ENCODE measurements around the gene MIA3. TPM values are rescaled to one million over a fixed set of nuclear protein-coding genes. Genes with fewer than 3 reads are reported as not detected.

Gene MIA3
- total and polyA plus RNA-seq, 7 experiments from 2014 or later = 48.0 to 112 (median 79.6) TPM

DNA sequence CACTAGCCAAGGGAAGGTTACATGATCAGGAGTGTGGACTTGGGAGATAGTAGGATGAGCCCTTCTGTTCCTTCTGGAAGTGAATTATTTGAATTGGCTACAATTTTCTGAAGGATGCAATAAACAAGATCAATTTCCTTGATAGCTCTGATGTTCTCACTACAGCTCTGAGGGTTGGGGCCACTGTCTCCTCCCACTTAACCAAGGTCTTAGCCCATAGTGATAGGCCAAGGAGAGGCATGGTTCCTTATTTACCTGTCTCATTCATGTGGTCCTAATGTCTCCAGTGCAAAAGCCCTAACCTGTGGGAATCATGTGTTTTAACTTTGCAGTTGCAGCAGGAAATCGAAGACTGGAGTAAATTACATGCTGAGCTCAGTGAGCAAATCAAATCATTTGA is 34.8 kb downstream of the MIA3 start:
- H3K9me3 ChIP-seq (ENCODE audit: control insufficient read depth in 2 of 3, low read length in 3 of 3) = no peaks in the 10 kb centered on the region
- Mint-ChIP-seq H3K36me3 (peaks cover 28 to 64% (median 50%) of the 10 kb centered on the region in 5 donors), H3K27me3 (no peaks in the 10 kb centered on the region), H3K9me3 (no peaks in the 10 kb centered on the region), H3K4me3 (peak overlapping the region in 5 of 10 donors; percentile 18 to 70 (median 63)), H3K4me1 (peaks cover 36 to 71% (median 68%) of the 10 kb centered on the region in 7 donors), H3K27ac (peak overlapping the region; percentile 85 to 96 (median 94))
- H3K27ac ChIP-seq (ENCODE audit: low read depth, low read length) = peak overlapping the region; percentile 82
- H3K4me1 ChIP-seq (ENCODE audit: control insufficient read depth in 2 of 2, insufficient read depth in 2 of 2, low read length in 2 of 2) = peaks cover 25 to 33% of the 10 kb centered on the region in 2 donors
- ChIA-PET POLR2A (interaction anchor here (1.0 to 4.9 kb wide), 3 partner anchors 8 to 60 kb away, joined by 3 to 30 read pairs (median 29); partner anchors contain the start of genes AIDA and BROX), CTCF (interaction anchor here (0.6 to 1.8 kb wide), 4 partner anchors 9 to 195 kb away, joined by 3 to 4 read pairs (median 3); partner anchors contain the start of genes AIDA and BROX)
- DNase-seq (no peak), ATAC-seq (no peak)
- peaks cover 13 to 63% (median 52%) of the 10 kb centered on the region in 3 experiments for H3K36me3 ChIP-seq (ENCODE audit: control insufficient read depth in 2 of 3, insufficient read depth in 3 of 3, low read length in 3 of 3)
- no peaks in the 10 kb centered on the region for H3K27me3 ChIP-seq (ENCODE audit: control insufficient read depth in 2 of 2, insufficient read depth in 2 of 2, low read length in 2 of 2)
- intact Hi-C loops (cut with micrococcal nuclease) = loop anchor here in 1 of 2 donors (1.0 to 10.0 kb wide), 2 partner anchors 8 to 1782 kb away; partner anchors contain the start of gene WDR26
- no peak overlapping the region for H3K4me3 ChIP-seq (ENCODE audit: low read length)

DNA sequence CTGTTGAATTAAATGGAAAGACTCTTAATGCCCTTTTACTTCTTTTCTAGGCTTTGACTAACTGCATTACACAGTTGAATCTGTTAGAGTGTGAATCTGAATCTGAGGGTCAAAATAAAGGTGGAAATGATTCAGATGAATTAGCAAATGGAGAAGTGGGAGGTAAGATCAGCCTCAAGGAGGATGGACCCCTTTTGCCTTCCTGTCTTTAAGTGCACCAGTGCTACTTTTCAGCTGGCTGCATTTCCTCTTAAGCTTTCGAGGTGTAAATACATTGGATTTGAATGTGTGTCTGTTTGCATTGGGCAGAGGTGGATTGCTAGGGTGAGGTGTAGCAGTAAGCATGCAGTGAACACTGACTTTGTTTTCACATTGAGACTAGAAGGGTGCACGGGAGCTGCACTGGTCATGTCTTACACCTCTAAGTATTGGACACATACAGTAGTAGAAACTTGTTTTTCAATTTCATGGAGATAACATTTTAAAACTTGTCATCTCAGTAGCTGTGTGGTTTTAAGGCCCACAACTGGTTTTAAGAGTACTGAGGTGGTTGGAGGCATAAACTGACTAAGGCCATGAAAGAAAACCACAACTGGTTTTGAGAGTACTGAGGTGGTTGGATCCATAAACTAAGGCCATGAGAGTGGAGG is 35.4 kb downstream of the MIA3 start:
- Mint-ChIP-seq H3K4me3 (peak overlapping the region in 9 of 10 donors; percentile 23 to 70 (median 52)), H3K9me3 (no peaks in the 10 kb centered on the region), H3K27ac (peak overlapping the region; percentile 85 to 96 (median 94)), H3K4me1 (peaks cover 36 to 69% (median 64%) of the 10 kb centered on the region in 7 donors), H3K27me3 (no peaks in the 10 kb centered on the region), H3K36me3 (peaks cover 30 to 66% (median 55%) of the 10 kb centered on the region in 5 donors)
- Histone ChIP-seq H3K4me3 (ENCODE audit: low read length) (no peak overlapping the region), H3K9me3 (ENCODE audit: control insufficient read depth in 2 of 3, low read length in 3 of 3) (no peaks in the 10 kb centered on the region), H3K27ac (ENCODE audit: low read depth, low read length) (peak overlapping the region; percentile 82), H3K4me1 (ENCODE audit: control insufficient read depth in 2 of 2, insufficient read depth in 2 of 2, low read length in 2 of 2) (peaks cover 25 to 33% of the 10 kb centered on the region in 2 donors), H3K27me3 (ENCODE audit: control insufficient read depth in 2 of 2, insufficient read depth in 2 of 2, low read length in 2 of 2) (no peaks in the 10 kb centered on the region), H3K36me3 (ENCODE audit: control insufficient read depth in 2 of 3, insufficient read depth in 3 of 3, low read length in 3 of 3) (peaks cover 13 to 67% (median 59%) of the 10 kb centered on the region in 3 experiments)
- POLR2A ChIA-PET = interaction anchor here (0.7 to 4.9 kb wide), 4 partner anchors 9 to 481 kb away, joined by 5 to 30 read pairs (median 17); partner anchors contain the start of genes AIDA and BROX
- ATAC-seq (no peak), DNase-seq (peak in 1 of 9 donors; percentile 34)
- CTCF ChIA-PET = interaction anchor here (0.6 to 1.8 kb wide), 3 partner anchors 8 to 189 kb away, joined by 3 to 4 read pairs (median 3); partner anchors contain the start of genes AIDA and BROX
- intact Hi-C loops (cut with micrococcal nuclease) = loop anchor here in 1 of 2 donors (1.0 to 10.0 kb wide), 2 partner anchors 9 to 1781 kb away; partner anchors contain the start of gene WDR26

DNA sequence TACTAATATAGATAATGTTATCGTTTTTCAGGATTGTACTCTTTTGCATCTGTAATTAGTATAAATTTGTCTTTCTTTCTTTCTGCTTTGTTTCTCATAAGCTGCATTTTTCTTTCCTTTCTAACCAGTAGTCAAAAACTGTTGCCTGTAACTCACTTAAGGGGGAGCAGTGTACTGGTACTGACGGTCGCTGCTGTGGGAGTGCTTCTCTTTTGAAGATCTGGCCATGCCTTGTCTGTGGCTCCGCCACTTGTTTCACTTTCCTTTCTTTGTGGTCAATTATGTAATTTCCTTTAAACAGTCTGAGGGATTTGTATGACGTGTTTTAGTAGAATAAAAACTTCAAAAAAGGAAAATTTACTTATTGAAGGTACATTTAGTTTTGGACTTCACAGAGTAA is 37.0 kb downstream of the MIA3 start:
- Histone ChIP-seq H3K27ac (ENCODE audit: low read depth, low read length) (peak overlapping the region; percentile 82), H3K36me3 (ENCODE audit: control insufficient read depth in 2 of 3, insufficient read depth in 3 of 3, low read length in 3 of 3) (peaks cover 16 to 75% (median 66%) of the 10 kb centered on the region in 3 experiments)
- POLR2A ChIA-PET = interaction anchor here (0.5 to 4.9 kb wide), 5 partner anchors 10 to 1188 kb away, joined by 3 to 30 read pairs (median 5); partner anchors contain the start of genes AIDA and BROX

DNA sequence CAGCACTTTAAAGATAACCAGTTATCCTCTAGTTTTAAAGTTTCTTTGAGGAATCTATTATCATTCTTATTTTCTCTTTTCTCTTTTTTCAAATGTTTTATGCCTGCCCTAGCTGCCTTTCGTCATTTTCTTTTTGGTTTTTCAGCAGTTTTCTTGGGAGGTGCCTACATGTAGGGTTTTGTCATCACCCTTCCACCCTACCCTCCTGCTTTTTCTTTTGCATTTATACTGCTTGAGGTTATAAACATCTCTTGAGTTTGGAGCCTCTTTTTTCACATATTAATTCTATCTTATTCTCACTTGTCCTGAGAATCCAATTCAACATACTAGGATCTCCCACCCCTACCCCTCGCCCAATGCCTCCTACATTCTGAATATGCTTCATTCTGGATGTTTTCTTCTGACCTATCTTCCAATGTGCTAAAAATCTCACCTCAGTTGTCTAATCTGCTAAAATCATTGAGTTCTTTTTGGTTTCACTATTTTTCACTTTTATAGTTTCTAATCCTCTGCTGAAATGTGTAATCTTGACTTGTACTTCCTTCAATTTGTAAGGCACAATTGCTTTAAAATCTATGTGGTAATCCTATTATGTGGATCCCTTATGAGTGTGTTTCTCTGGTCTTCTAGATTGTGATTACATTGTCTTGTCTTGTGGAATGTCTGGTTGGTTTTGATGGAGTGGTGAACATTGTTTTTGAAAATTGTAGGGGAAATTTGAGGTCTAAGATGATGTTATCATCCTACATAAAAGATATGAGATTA is 38.7 kb downstream of the MIA3 start:
- POLR2A ChIA-PET = interaction anchor here (0.6 to 4.9 kb wide), 6 partner anchors 12 to 57 kb away, joined by 3 to 30 read pairs (median 7); partner anchors contain the start of genes AIDA and BROX
- Mint-ChIP-seq H3K4me3 (peak overlapping the region in 8 of 10 donors; percentile 9 to 54 (median 30)), H3K36me3 (peaks cover 36 to 79% (median 67%) of the 10 kb centered on the region in 5 donors), H3K27me3 (no peaks in the 10 kb centered on the region), H3K4me1 (peaks cover 33 to 67% (median 62%) of the 10 kb centered on the region in 7 donors), H3K27ac (peak overlapping the region; percentile 20 to 96 (median 90)), H3K9me3 (peaks cover 0 to 5% (median 0%) of the 10 kb centered on the region in 11 donors)
- H3K9me3 ChIP-seq (ENCODE audit: control insufficient read depth in 2 of 3, low read length in 3 of 3) = no peaks in the 10 kb centered on the region
- no peak overlapping the region for H3K4me3 ChIP-seq (ENCODE audit: low read length)
- CTCF ChIA-PET = interaction anchor here (0.5 kb wide), 1 partner anchor 11 kb away, joined by 3 read pairs; no protein-coding TSS in a partner anchor
- intact Hi-C loops (cut with micrococcal nuclease) = loop anchor here in 1 of 2 donors (10.0 kb wide), 1 partner anchor 1778 kb away; the partner anchor contains the start of gene WDR26
- peak overlapping the region; percentile 60 for H3K27ac ChIP-seq (ENCODE audit: low read depth, low read length)
- DNase-seq (no peak), ATAC-seq (no peak)
- no peaks in the 10 kb centered on the region for H3K27me3 ChIP-seq (ENCODE audit: control insufficient read depth in 2 of 2, insufficient read depth in 2 of 2, low read length in 2 of 2)
- H3K36me3 ChIP-seq (ENCODE audit: control insufficient read depth in 2 of 3, insufficient read depth in 3 of 3, low read length in 3 of 3) = peaks cover 9 to 76% (median 75%) of the 10 kb centered on the region in 3 experiments
- peaks cover 25 to 33% of the 10 kb centered on the region in 2 donors for H3K4me1 ChIP-seq (ENCODE audit: control insufficient read depth in 2 of 2, insufficient read depth in 2 of 2, low read length in 2 of 2)

More for the DNA sequence above, 37.0 kb downstream of the MIA3 start:
- H3K4me1 Mint-ChIP-seq = peaks cover 34 to 67% (median 60%) of the 10 kb centered on the region in 7 donors
- ATAC-seq (peak; percentile 99), DNase-seq (peak in 8 of 9 donors; percentile 62 to 89 (median 83))
- Histone ChIP-seq H3K9me3 (ENCODE audit: control insufficient read depth in 2 of 3, low read length in 3 of 3) (no peaks in the 10 kb centered on the region), H3K27me3 (ENCODE audit: control insufficient read depth in 2 of 2, insufficient read depth in 2 of 2, low read length in 2 of 2) (no peaks in the 10 kb centered on the region), H3K4me3 (ENCODE audit: low read length) (peak overlapping the region; percentile 21), H3K4me1 (ENCODE audit: control insufficient read depth in 2 of 2, insufficient read depth in 2 of 2, low read length in 2 of 2) (peaks cover 25 to 33% of the 10 kb centered on the region in 2 donors)
- H3K9me3 Mint-ChIP-seq = peaks cover 0 to 2% (median 0%) of the 10 kb centered on the region in 11 donors
- H3K4me3 Mint-ChIP-seq = peak overlapping the region; percentile 38 to 81 (median 70)
- peaks cover 37 to 72% (median 60%) of the 10 kb centered on the region in 5 donors for H3K36me3 Mint-ChIP-seq
- H3K27me3 Mint-ChIP-seq = no peaks in the 10 kb centered on the region
- CTCF ChIA-PET = interaction anchor here (0.7 to 1.3 kb wide), 4 partner anchors 22 to 1232 kb away, joined by 3 to 5 read pairs (median 3); no protein-coding TSS in a partner anchor
- intact Hi-C loops (cut with micrococcal nuclease) = loop anchor here (1.0 to 10.0 kb wide), 7 partner anchors 10 to 1780 kb away; partner anchors contain the start of gene WDR26 (in 1 of the 2)
- peak overlapping the region; percentile 85 to 96 (median 94) for H3K27ac Mint-ChIP-seq

DNA sequence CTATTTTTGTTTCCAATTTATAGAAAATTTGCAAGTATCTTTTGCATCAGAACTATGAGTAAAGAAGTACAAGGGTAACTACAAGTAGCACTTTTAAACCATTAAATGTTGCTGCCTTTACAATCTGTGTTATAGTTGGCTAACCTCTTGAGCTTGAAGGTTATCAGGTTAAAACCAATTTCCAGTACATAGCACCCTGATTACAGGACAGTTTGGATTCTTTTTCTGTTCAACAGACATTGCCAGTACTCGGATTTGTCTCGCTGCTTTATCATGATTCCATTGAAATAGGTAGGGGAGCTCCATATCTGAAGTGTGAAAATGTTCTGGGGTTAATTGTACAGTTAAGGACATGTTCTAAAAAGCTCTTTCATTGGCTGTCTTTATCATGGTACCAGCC is 40.0 kb downstream of the MIA3 start:
- no peaks in the 10 kb centered on the region for H3K9me3 ChIP-seq (ENCODE audit: control insufficient read depth in 2 of 3, low read length in 3 of 3)
- no peaks in the 10 kb centered on the region for H3K27me3 ChIP-seq (ENCODE audit: control insufficient read depth in 2 of 2, insufficient read depth in 2 of 2, low read length in 2 of 2)
- H3K9me3 Mint-ChIP-seq = peaks cover 0 to 5% (median 0%) of the 10 kb centered on the region in 11 donors
- CTCF ChIA-PET = interaction anchor here (0.8 to 1.0 kb wide), 2 partner anchors 23 to 68 kb away, joined by 4 read pairs; partner anchors contain the start of gene TAF1A
- peaks cover 27 to 65% (median 57%) of the 10 kb centered on the region in 7 donors for H3K4me1 Mint-ChIP-seq
- peaks cover 22 to 26% of the 10 kb centered on the region in 2 donors for H3K4me1 ChIP-seq (ENCODE audit: control insufficient read depth in 2 of 2, insufficient read depth in 2 of 2, low read length in 2 of 2)
- H3K4me3 ChIP-seq (ENCODE audit: low read length) = no peak overlapping the region
- intact Hi-C loops (cut with micrococcal nuclease) = loop anchor here in 1 of 2 donors (10.0 kb wide), 1 partner anchor 1777 kb away; the partner anchor contains the start of gene WDR26
- H3K27ac ChIP-seq (ENCODE audit: low read depth, low read length) = peak overlapping the region; percentile 60
- peaks cover 10 to 75% (median 73%) of the 10 kb centered on the region in 3 experiments for H3K36me3 ChIP-seq (ENCODE audit: control insufficient read depth in 2 of 3, insufficient read depth in 3 of 3, low read length in 3 of 3)
- H3K36me3 Mint-ChIP-seq = peaks cover 23 to 72% (median 64%) of the 10 kb centered on the region in 5 donors
- no peak for DNase-seq
- ATAC-seq = no peak
- no peaks in the 10 kb centered on the region for H3K27me3 Mint-ChIP-seq
- POLR2A ChIA-PET = interaction anchor here (1.3 to 2.1 kb wide), 3 partner anchors 13 to 55 kb away, joined by 6 to 12 read pairs (median 9); no protein-coding TSS in a partner anchor
- H3K27ac Mint-ChIP-seq = peak overlapping the region in 7 of 9 donors; percentile 60 to 96 (median 89)
- no peak overlapping the region for H3K4me3 Mint-ChIP-seq
